HG03565 (cell line): ENCODE measurements around the gene RPL6.
"Not testable (repeated sequence)": the region's sequence is repeated elsewhere in the genome, so short reads cannot be mapped to it uniquely, and the experiment has no call there.

Experiments used
- ATAC-seq: cut with Tn5 transposase; IDR thresholded peaks from one replicate; pipeline ENCODE4 v1.9.1; 2021; ENCODE audit warnings: mild to moderate bottlenecking, moderate library complexity; ENCODE audit not compliant: unreplicated experiment

RPL6 gene

DNA sequence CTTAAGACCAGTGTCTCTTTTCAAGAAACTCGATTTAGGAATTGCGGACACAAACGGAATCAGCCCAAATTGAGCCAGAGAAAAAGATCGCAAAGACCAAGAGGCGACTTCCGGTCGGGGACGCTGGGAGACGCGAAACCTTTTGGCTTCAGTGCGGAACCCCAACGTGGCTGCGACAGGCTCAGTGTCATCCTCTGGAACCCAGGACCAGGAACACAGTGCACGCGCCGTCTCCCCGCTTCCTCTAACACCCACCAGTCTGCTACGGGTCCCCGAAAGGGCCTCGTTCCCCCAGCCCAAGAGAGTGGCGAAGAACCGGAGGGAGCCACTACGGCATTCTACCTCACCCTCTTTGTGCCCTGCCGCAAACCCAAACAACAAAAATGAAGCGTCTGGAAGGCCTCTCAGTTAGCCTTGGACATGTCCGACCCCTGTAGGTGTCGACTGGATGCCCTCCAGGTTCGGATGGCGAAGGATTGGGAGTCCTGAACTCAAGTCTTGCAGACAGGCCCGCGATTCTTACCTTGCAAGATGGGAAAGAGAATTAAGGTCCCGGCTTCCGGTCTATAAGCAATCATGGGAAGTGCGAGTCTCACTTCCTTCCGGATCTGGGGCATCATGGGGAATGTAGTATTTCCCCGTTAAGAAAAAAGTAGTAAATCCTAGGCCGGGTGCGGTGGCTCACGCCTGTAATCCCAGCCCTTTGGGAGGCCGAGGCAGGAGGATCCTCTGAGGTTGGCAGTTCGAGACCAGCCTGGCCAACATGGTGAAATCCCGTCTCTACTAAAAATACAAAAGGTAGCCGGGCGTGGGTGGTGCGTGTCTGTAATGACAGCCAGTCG lies at the start of gene RPL6:
RPL6 (minus strand) TSS at position 542 of the 842 bp plus-strand sequence. CDS start 949 bp downstream, outside the sequence.
- peak; percentile 64 for ATAC-seq

DNA sequence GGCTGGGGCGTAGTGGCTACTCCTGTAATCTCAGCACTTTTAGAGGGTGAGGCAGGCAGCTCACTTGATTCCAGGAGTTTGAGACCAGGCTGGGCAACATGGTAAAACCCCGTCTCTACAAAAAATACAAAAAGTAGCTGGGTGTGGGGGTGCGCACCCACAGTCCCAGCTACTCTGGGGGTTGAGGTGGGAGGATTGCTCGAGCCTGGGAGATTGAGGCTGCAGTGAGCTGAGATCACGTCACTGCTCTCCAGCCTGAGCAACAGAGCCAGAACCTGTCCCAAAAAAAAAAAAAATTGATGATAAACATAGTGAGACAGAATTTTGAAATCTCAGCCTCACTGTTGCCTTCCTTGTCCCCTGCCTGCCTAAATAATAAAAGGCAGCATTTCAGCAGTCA lies 49.3 kb upstream of the RPL6 start:
- no peak for ATAC-seq

GRCh38 chr12:112458330-112458729 lies 48.9 kb upstream of the RPL6 start:
- no peak for ATAC-seq

DNA sequence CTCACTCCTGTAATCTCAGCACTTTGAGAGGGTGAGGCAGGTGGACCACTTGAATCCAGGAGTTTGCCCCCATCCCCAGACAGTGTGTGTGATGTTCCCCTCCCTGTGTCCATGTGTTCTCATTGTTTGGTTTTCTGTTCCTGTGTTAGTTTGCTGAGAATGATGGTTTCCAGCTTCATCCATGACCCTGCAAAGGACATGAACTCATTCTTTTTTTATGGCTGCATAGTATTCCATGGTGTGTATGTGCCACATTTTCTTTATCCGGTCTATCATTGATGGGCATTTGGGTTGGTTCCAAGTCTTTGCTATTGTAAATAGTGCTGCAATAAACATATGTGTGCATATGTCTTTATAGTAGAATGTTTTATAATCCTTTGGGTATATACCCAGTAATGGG lies 47.7 kb upstream of the RPL6 start:
- ATAC-seq: not testable (repeated sequence)

DNA sequence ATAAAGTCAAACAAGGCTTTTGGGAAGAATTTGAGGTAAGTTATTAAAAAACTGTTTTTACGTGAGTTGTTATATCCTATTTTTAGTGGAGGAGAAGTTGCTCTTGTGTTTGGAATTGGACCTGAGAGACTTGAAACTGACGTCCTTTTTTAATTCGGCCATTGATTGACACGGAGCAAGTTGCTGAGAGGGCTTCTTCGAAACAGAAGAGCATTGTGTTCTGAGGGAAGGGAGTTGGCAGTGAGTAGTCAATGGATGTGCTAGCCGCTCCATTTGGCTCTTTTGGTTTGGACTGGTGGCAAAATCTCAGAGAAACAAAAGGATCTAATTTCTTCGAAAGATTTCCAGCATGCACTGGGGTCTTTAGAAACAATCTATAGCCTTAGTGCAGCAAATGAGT lies 46.6 kb upstream of the RPL6 start:
- ATAC-seq: no peak

DNA sequence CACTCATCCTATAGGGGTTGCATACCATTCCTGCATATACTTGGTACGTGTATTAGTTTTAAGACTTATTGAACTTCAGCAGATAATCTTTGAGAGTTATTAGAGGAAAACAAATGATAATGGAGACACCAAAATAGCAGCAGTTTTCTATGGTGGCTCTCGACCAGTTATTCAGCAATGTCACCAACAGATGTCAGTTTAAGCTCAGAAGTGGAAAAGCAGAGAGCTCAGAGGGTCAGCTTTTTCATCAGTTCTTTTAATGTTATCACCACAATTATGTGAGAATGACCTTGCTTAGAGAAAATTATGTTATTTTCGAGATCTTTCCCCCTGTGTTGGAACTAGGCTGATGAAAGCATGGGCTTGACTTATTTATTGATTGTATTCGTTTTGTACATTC lies 41.3 kb upstream of the RPL6 start:
- ATAC-seq: no peak

- not testable (repeated sequence) for ATAC-seq
Observed at GRCh38 chr12:112448165-112448564, 38.8 kb upstream of the RPL6 start.

DNA sequence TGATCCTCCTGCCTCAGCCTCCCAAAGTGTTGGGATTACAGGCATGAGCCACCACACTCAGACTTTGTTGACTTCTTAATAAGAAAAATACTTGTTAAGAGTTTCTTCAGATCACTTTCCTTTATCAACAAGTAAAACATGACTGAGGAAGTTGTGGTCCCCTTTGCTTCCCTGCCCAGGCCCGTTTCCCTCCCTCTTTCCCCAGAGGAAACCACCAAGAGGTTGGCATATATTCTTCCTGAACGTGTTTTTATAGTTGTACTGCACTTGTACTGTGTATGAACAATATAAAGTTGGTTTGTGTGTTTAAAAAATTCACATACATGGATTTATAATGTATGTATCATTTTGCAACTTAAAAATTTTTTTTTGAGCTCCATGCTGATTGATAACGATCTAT lies 37.7 kb upstream of the RPL6 start:
- ATAC-seq: no peak

GRCh38 chr12:112446008-112446725 lies 36.8 kb upstream of the RPL6 start:
- no peak for ATAC-seq

GRCh38 chr12:112443916-112444315 lies 34.5 kb upstream of the RPL6 start:
- ATAC-seq: no peak

DNA sequence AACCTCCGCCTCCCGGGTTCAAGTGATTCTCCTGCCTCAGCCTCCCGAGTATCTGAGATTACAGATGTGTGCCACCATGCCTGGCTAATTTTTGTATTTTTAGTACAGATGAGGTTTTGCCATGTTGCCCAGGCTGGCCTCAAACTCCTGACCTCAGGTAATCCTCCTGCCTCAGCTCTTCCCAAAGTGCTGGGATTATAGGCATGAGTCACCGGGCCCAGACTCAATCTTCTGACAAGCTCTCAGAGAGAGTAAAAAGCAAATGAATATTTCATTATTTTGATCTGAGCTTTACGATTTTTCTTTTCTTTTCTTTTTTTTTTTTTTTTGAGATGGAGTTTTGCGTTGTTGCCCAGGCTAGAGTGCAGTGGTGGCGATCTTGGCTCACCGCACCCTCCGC lies 31.2 kb upstream of the RPL6 start:
- not testable (repeated sequence) for ATAC-seq

DNA sequence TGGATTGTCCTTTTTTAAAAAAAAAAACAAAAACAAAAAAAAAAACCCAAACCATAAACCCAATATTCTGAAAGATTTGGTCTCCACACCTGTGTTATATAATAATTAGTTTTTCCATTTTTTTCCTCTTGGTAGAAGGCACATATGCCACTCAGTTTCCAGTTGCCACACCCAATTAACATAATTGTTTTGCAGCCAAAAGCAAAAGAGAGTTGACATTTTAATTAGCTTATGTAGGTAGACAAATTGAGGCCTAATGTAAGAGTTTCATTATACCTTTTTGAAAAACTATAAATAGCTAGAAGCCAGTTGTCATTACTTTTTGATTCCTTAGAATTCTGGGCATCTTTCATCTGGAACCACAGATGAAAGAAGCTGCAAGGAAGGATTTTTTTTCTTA lies 30.4 kb upstream of the RPL6 start:
- ATAC-seq: no peak

- ATAC-seq: not testable (repeated sequence)
Observed at GRCh38 chr12:112438645-112439044, 29.2 kb upstream of the RPL6 start.

DNA sequence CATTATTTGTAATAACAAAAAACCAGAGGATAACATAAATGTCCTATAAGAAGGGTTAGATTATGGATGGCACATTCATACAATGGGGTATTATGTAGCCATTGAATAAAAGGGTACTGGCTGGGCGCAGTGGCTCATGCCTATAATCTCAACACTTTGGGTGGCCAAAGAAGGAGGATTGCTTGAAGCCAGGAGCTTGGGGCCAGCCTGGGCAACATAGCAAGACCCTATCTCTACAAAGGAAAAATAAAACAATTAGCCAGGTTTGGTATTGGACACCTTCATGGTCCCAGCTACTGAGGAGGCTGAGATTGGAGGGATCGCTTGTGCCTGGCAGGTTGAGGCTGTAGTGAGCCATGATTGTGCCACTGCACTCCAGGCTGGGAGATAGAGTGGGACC lies 24.1 kb upstream of the RPL6 start:
- no peak for ATAC-seq

GRCh38 chr12:112431965-112432364 lies 22.6 kb upstream of the RPL6 start:
- ATAC-seq: no peak

- ATAC-seq: no peak
Observed at GRCh38 chr12:112430929-112431328, 21.5 kb upstream of the RPL6 start.

- no peak for ATAC-seq
Observed at GRCh38 chr12:112427760-112428159, 18.4 kb upstream of the RPL6 start.

DNA sequence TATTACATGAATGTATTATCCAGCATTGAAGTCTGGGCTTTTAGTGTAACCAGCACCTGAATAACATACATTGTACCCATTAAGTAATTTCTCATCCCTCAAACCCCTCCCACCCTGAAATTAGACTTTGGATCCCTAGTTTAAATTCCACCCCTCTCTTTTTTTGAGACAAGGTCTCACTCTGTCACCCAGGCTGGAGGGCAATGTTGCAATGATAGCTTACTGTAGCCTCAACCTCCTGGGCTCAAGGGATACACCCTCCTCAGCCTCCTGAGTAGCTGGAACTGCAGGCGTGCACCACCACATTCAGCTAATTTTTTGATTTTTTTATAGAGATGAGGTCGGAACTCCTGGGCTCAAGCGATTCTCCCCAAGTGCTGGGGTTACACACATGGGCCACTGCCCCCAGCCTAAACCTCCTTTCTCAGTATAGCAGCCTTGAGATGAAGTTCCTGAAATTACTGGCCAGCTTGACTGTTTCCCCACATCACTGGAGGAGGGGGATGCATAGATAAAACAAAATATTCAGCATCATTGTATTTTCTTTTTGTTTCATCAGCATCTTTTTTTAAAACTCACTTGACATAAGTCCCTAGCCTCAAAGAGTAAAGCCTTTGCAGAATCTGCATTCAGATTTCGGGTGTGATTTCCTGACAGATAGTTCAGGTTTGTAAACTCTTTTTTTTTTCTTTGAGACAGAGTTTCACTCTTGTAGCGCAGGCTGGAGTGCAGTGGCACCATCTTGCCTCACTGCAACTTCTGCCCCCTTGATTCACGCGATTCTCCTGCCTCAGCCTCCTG lies 16.4 kb upstream of the RPL6 start:
- no peak for ATAC-seq

GRCh38 chr12:112424126-112424525 lies 14.7 kb upstream of the RPL6 start:
- no peak for ATAC-seq

DNA sequence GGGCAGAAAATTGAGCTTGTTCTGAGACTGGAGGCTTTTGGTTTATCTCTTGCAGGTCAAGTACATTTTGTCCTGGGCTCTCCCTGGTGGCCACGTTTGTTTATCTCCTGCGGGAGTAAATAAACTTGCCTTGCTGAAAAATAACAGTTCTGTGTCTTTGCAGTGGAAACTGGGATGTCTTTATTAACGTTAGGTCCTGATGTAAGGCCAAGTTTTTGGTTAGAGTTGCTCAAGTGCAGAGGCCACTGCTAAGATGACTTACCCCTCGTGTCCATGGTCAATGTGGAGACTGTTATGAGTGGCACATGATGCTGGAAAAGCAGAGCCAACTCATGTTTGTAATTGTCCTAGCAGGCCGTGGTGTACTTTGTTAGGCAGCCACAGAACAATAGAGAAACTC lies 13.1 kb upstream of the RPL6 start:
- ATAC-seq: no peak

- no peak for ATAC-seq
Observed at GRCh38 chr12:112421363-112421762, 12.0 kb upstream of the RPL6 start.
